HG02970 (cell line): ENCODE data around the gene FAAP20.

Experiments used
- ATAC-seq: cut with Tn5 transposase; IDR thresholded peaks from one replicate; pipeline ENCODE4 v1.9.1; 2021; ENCODE audit warnings: mild to moderate bottlenecking, moderate library complexity, moderate number of reproducible peaks; ENCODE audit not compliant: unreplicated experiment, low FRiP score

FAAP20 gene

GRCh38 chr1:2181271-2181670 lies 13.3 kb downstream of the FAAP20 start:
- no peak for ATAC-seq

GRCh38 chr1:2180297-2181245 lies 14.0 kb downstream of the FAAP20 start:
- no peak for ATAC-seq

- no peak for ATAC-seq
These were observed 15.1 kb downstream of the FAAP20 start for GRCh38 chr1:2179283-2180013.

GRCh38 chr1:2178875-2179274 lies 15.7 kb downstream of the FAAP20 start:
- no peak for ATAC-seq

GRCh38 chr1:2177946-2178538 lies 16.5 kb downstream of the FAAP20 start:
- ATAC-seq, result no peak

GRCh38 chr1:2177541-2177940 lies 17.0 kb downstream of the FAAP20 start:
- ATAC-seq, result no peak

- ATAC-seq, result no peak
These were observed 18.0 kb downstream of the FAAP20 start for GRCh38 chr1:2176615-2177014.

GRCh38 chr1:2175681-2176454 lies 18.7 kb downstream of the FAAP20 start:
- no peak for ATAC-seq

GRCh38 chr1:2175055-2175414 lies 19.5 kb downstream of the FAAP20 start:
- ATAC-seq, result no peak

GRCh38 chr1:2174348-2175054 lies 20.1 kb downstream of the FAAP20 start:
- no peak for ATAC-seq

- no peak for ATAC-seq
These were observed 20.8 kb downstream of the FAAP20 start for GRCh38 chr1:2173546-2174347.

- no peak for ATAC-seq
These were observed 21.9 kb downstream of the FAAP20 start for GRCh38 chr1:2172551-2173146.

GRCh38 chr1:2172012-2172411 lies 22.6 kb downstream of the FAAP20 start:
- ATAC-seq, result no peak

GRCh38 chr1:2170211-2170610 lies 24.4 kb downstream of the FAAP20 start:
- ATAC-seq, result no peak

- no peak for ATAC-seq
These were observed 25.3 kb downstream of the FAAP20 start for GRCh38 chr1:2169200-2169836.

- ATAC-seq, result no peak
These were observed 26.0 kb downstream of the FAAP20 start for GRCh38 chr1:2168535-2168934.

GRCh38 chr1:2168090-2168489 lies 26.5 kb downstream of the FAAP20 start:
- no peak for ATAC-seq

- no peak for ATAC-seq
These were observed 27.9 kb downstream of the FAAP20 start for GRCh38 chr1:2166695-2167094.
